K562 (cell line): ENCODE data around the gene ATP5F1D. TPM values are rescaled to one million over a fixed set of nuclear protein-coding genes. Genes with fewer than 3 reads are reported as not detected.

Experiments
- CHD4 ChIP-seq: fragments of 200-600 bp; sonication (generic); IDR thresholded peaks from 3 replicates; pipeline ENCODE4 v1.6.1; 2012; ENCODE audit warnings: low read depth, mild to moderate bottlenecking, mixed read lengths, low read length, inconsistent platforms; ENCODE audit not compliant: insufficient read depth, insufficient replicate concordance, poor library complexity, severe bottlenecking
- CXXC5 ChIP-seq: fragments of 250-450 bp; sonication (Bioruptor Pico); IDR thresholded peaks from 2 replicates; pipeline ENCODE4 v1.8.0; 2022; ENCODE audit warnings: inconsistent platforms, mild to moderate bottlenecking, moderate library complexity
- E2F6 ChIP-seq, 2 experiments: IDR thresholded peaks; 2 replicates each; pipeline ENCODE4 v1.6.1; 2011; ENCODE audit warnings: borderline replicate concordance in 1 of 2, control low read depth in 1 of 2, low read depth in 1 of 2, low read length in 1 of 2, mild to moderate bottlenecking in 1 of 2, mixed read lengths in 1 of 2, moderate library complexity in 1 of 2; ENCODE audit not compliant: insufficient read depth in 1 of 2, insufficient read length in 1 of 2, poor library complexity in 1 of 2, severe bottlenecking in 1 of 2; ENCODE audit errors: extremely low read depth in 1 of 2
- HLTF ChIP-seq: fragments of 450-650 bp; IDR thresholded peaks from 2 replicates; pipeline ENCODE4 v1.6.1; 2016
- ILK ChIP-seq: fragments of 450-650 bp; IDR thresholded peaks from 2 replicates; pipeline ENCODE4 v1.6.1; 2016; ENCODE audit warnings: missing genetic modification characterization, low read depth, mild to moderate bottlenecking, missing compliant biosample characterization, moderate library complexity, borderline replicate concordance
- MEF2D ChIP-seq: conservative IDR thresholded peaks from 2 replicates; pipeline ENCODE4 v1.6.1; 2016; ENCODE audit warnings: low read depth, missing genetic modification characterization, missing compliant biosample characterization
- SMAD3 ChIP-seq: fragments of 450-650 bp; formaldehyde crosslinking; conservative IDR thresholded peaks from 2 replicates; pipeline ENCODE4 v1.4.0; 2020; ENCODE audit warnings: mild to moderate bottlenecking
- SMARCA5 ChIP-seq: fragments of 450-650 bp; IDR thresholded peaks from 2 replicates; pipeline ENCODE4 v1.6.1; 2016
- TARDBP ChIP-seq: fragments of 450-650 bp; IDR thresholded peaks from 2 replicates; pipeline ENCODE4 v1.6.1; 2016
- UBTF ChIP-seq, 2 experiments: IDR thresholded peaks; 2 replicates each; pipeline ENCODE4 v1.6.1; 2012; ENCODE audit warnings: improper control_type of control experiment in 2 of 2, low read depth in 2 of 2, low read length in 2 of 2, borderline replicate concordance in 1 of 2
- USF1 ChIP-seq: sonication (generic); formaldehyde crosslinking; IDR thresholded peaks from 2 replicates; pipeline ENCODE4 v1.9.0; 2022; ENCODE audit warnings: mild to moderate bottlenecking, missing genetic modification reagents
- ZBTB34 ChIP-seq: fragments of 250-450 bp; sonication (Bioruptor Pico); IDR thresholded peaks from 2 replicates; pipeline ENCODE4 v1.8.0; 2021; ENCODE audit warnings: mild to moderate bottlenecking, moderate library complexity
- ZFP1 ChIP-seq: fragments of 450-650 bp; formaldehyde crosslinking; IDR thresholded peaks from 2 replicates; pipeline ENCODE4 v1.4.0; 2020; ENCODE audit warnings: mild to moderate bottlenecking, mixed read lengths
- ZNF134 ChIP-seq: fragments of 250-450 bp; sonication (Bioruptor Pico); conservative IDR thresholded peaks from 2 replicates; pipeline ENCODE4 v1.4.0; 2020
- ZNF263 ChIP-seq: sonication (generic); formaldehyde crosslinking; IDR thresholded peaks from 2 replicates; pipeline ENCODE4 v1.8.0; 2022; ENCODE audit warnings: mild to moderate bottlenecking, missing genetic modification reagents, borderline replicate concordance
- ZNF277 ChIP-seq: fragments of 250-450 bp; sonication (Bioruptor Pico); IDR thresholded peaks from 2 replicates; pipeline ENCODE4 v1.8.0; 2022; ENCODE audit warnings: inconsistent platforms, mild to moderate bottlenecking, moderate library complexity, borderline replicate concordance
- ZNF3 ChIP-seq: fragments of 250-450 bp; sonication (Bioruptor Pico); IDR thresholded peaks from 2 replicates; pipeline ENCODE4 v1.5.0; 2021; ENCODE audit warnings: mild to moderate bottlenecking, moderate library complexity
- ZNF316 ChIP-seq: fragments of 450-650 bp; IDR thresholded peaks from 2 replicates; pipeline ENCODE4 v1.6.1; 2016
- polyA plus RNA-seq, 8 experiments: library from polyadenylated mRNA; depleted of rRNA in 4 of 8; stranded (reverse) in 5 of 8; unstranded in 3 of 8; fragments of >200 nt; fragmentation: Nextera tagmentation in 2 of 8; fragmentation: Illumina TruSeq in 1 of 8; extraction: Ambion mirVana in 2 of 8; extraction: Trizol in 1 of 8; gene quantifications; 2 replicates each; pipeline versions ENCODE4 v1.2.1 to v1.2.3, GENCODE V29; 2011 to 2014; ENCODE audit warnings: inconsistent platforms in 1 of 8, missing spikeins in 1 of 8
- total RNA-seq, 7 experiments: library from RNA; depleted of rRNA in 6 of 7; stranded (reverse); fragments of >200 nt in 6 of 7; fragmentation: Illumina TruSeq in 2 of 7; extraction: Trizol in 2 of 7; gene quantifications; 2 replicates each; pipeline versions ENCODE4 v1.2.1 to v1.2.3, GENCODE V29; 2011 to 2021; ENCODE audit warnings: low replicate concordance in 1 of 7

The ATP5F1D gene
- total and polyA plus RNA-seq, 9 of the 15 experiments (the other 6 are each of a cell fraction or from before 2014, with no cell fraction given): 3.9 to 409 (median 36.8) TPM

- TF ChIP-seq E2F6 (IDR thresholded peaks at IDR 0.05; ENCODE audit: borderline replicate concordance in 1 of 2, extremely low read depth in 1 of 2, insufficient read depth in 1 of 2, insufficient read length in 1 of 2, low read depth in 1 of 2, low read length in 1 of 2, poor library complexity in 1 of 2, severe bottlenecking in 1 of 2) (peak in 1 of 2 experiments; percentile 64), ZNF134 (CRISPR knock-in tag) (no peak), ZNF316 (no peak), ZBTB34 (no peak), TARDBP (no peak), UBTF (IDR thresholded peaks at IDR 0.05; ENCODE audit: borderline replicate concordance in 1 of 2, low read depth in 2 of 2, low read length in 2 of 2) (0 out of 4 replicates have a peak, but pooled peaks of 1 of the 2 experiments have one; percentile 36), SMARCA5 (no peak), CHD4 (no peak), ZNF263 (CRISPR knock-in tag) (no peak), USF1 (no peak), ZNF277 (CRISPR knock-in tag) (no peak), MEF2D (no peak), ZNF3 (CRISPR knock-in tag) (no peak), SMAD3 (CRISPR knock-in tag) (no peak), ZFP1 (CRISPR knock-in tag) (no peak), ILK (no peak), CXXC5 (CRISPR knock-in tag) (peak; percentile 43; the same call in 1 of the 2 replicates), HLTF (no peak)
Observed at GRCh38 chr19:1285737-1286360, 44.3 kb downstream of the ATP5F1D start, which contains the start of gene EFNA2 (continued).
